Kidney capillary endothelial cell (primary cell): ENCODE results near the gene THAP4.

Experiments used
- DNase-seq: peaks from one replicate; pipeline ENCODE4 v3.0.0-alpha.2; 2018; ENCODE audit warnings: low spot score

The THAP4 gene, protein sequence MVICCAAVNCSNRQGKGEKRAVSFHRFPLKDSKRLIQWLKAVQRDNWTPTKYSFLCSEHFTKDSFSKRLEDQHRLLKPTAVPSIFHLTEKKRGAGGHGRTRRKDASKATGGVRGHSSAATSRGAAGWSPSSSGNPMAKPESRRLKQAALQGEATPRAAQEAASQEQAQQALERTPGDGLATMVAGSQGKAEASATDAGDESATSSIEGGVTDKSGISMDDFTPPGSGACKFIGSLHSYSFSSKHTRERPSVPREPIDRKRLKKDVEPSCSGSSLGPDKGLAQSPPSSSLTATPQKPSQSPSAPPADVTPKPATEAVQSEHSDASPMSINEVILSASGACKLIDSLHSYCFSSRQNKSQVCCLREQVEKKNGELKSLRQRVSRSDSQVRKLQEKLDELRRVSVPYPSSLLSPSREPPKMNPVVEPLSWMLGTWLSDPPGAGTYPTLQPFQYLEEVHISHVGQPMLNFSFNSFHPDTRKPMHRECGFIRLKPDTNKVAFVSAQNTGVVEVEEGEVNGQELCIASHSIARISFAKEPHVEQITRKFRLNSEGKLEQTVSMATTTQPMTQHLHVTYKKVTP

DNA sequence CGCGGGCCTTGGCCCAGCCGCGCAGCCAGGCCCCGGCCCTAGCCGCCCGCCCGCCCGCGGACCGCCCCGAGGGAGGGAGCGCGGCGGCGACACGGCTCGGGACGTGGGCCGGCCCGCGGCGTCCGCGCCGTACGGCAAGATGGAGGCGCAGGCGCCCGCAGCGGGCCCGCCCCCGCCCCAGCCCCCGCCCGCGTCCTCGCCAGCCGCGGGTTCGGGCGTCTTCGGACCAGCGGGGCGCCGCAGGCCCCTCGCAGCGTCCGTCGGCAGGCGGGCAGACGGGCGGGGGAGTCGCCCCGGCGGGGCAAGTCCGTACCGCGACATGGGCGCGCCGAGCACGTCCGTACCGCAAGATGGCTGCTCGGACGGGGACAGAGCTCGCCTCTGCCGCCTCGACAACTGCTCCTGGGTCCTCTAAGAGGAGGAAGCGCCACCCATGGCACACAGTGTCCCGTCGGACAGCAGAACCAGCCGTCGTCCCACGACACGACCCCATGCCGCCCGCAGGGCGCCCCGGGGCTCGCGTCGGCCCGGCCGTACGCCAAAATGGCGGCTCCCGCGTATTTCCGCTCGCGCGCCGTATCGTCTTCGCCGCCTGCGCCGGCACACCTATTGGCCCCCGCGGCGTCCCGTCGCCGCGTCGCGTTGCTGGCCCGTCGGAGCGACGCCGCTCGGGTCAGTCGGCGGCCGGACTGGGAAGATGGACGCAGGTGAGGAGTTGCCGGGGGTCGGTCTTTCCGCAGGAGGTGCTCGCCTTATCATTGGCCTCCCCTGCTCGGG is at the start of gene THAP4, which contains the start of gene ATG4B:
Gene THAP4 (minus strand): TSS at position 141 of the 777 bp plus-strand sequence. CDS start 141 bp downstream, outside the sequence.
Gene ATG4B (plus strand): TSS at position 676 of the 777 bp plus-strand sequence. CDS start 22 bp downstream, at position 698.
- DNase-seq, result peak; percentile 70

DNA sequence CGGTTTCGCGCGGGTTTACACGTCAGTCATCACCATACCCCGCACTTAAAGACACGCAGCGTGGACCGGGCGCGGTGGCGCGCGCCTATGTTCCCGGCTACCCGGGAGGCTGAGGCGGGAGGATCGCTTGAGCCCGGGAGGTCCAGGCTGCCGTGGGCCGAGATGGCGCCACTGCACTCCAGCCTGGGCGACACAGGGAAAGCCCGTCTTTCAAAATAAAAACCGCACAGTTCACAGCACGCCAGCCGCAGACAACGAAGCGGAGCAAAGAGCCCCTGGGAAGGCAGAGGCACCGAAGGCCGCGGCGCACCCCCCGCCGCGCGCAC is 49.3 kb upstream of the THAP4 start:
- DNase-seq, result no peak

DNA sequence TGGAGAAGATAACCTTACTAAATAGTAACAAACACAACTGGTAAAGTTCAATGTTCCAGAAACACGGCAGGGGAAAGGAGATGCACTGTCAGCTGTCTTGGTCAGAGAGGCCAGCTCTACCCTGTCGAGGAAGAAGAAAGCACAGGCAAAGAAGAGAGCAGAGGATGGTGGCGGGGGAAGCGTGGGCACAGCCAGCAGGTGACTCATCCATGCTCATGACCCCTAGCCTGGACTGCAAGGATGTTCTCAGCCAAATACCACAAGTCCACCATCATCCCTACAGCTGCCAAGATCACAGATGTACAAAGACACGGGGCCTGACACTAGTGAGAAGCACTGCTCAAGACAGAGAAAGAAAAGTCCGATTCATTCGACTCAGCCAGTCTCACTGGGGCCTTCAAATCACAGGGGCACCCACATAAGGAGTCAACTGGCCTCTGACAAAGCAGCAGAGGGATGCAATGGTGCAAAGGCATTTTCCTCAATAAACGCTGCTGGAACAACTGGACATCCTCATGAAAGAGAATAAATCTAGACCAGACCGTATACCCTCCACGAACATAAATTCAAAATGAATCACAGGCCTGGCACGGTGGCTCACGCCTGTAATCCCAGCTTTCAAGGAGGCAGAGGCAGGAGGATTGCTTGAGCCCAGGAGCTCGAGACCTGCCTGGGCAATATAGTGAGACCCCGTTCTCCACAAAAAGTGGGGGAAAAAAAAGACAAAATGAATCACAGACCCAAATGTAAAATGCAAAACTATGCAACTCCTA is 44.1 kb upstream of the THAP4 start:
- DNase-seq, result no peak

DNA sequence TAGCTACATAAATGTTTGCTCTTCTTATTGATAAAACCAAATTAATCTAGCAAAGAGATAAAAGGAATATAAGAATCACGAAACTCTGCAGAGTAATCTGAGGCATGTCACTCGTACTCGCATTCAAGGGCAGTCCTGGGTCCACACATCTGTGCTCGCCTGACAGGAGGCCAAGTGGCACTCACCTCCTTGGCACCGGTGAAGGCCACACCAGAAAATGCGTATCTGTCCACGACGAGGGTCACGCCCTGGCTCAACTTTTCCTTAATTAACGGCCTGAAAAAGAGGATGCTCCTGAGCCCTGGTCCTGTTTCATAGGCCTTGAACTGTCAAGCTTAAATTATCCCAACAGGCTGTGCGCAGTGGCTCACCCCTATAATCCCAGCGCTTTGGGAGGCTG is 43.1 kb upstream of the THAP4 start:
- DNase-seq, result no peak

DNA sequence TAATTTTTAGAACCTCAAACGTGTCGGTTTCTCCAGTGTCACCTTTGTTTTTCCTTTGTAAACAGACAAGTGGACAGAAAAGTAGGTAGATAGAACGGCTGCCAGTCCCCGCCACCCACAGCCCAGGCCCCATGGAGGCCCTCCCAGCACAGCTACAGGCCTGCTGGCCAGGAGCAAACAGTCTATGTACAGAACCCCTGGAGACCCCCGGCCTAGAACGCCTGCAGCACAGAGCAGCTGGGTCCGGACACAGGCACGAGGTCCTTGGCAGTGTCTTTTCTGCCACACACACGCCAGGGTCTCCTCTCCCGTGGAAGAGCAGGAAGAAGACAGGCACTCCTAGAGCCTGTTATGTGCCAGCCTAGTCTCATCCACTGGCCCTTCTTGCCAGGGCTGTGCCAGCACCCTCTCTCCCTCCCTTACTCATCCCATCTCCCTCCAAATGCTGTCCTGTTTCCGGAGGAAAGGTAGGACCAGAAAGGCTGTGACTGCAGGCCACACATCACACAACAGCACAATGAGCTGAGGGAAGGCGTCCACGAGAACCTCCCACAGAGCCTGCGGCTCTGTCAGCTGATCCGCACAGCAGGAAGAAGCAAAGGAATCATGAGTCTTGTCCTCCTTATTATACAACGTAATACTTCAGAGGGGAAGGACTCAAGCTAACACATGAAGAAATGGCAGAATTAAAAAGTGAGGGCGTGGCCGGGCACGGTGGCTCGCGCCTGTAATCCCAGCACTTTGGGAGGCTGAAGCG is 42.0 kb upstream of the THAP4 start:
- no peak for DNase-seq

DNA sequence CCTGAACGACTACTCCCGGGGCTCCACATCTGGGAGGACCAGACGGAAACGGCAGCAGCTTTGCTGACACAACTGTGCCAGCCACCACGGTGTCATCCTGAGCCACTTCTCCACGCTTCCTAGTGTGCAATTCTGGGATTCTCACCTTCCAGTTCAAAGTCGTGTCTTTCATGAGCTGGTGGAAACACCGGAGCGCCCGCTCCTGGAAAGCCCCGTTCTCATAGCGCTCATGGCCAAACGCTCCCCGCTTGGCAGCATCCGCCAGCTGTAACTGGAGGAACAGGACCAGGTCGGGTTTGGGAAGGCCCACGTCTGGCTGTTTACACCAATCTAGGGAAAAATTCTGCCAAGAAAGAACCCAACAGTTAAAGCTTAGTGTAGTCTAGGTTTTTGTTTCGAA is 41.3 kb upstream of the THAP4 start:
- DNase-seq, result no peak

DNA sequence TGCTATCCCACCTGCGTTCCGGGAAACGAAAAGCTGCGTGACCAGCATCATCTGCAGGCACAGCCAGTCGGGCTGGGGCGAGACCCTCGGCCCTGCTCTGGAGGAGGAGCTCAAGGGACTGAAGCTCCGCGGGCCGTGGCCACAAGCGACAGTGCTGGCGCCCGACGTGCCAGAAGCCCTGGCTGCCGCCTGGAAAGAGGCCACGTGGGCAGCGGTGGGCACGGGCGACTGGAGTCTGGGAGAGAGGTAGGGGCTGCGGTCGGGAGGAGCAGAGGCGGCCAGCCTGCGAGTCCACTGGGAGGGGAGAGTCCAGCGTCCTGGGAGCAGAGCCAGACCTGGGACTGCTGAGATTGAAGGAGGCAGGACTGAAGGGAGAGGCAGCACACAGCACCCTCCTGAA is 40.4 kb upstream of the THAP4 start:
- DNase-seq, result no peak

DNA sequence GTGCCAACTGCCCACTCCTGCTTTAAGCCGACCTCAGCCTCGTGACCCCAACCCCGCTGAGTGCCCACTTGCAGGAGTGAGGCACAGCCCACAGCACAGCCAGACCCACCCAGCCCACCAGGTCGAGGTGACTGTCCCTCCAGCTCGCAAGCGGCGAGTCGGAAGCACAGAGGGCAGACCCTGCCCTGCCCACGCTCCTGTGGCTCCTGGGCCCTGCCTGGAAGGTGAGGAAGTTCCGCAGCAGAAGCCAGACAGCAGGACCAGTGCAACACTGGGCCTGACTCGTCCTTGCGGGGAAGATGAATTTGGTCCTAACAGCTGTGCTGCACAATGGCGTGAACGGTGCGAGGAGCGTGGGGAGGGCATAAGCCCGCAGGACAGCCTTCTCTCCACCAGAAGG is 39.7 kb upstream of the THAP4 start:
- no peak for DNase-seq

DNA sequence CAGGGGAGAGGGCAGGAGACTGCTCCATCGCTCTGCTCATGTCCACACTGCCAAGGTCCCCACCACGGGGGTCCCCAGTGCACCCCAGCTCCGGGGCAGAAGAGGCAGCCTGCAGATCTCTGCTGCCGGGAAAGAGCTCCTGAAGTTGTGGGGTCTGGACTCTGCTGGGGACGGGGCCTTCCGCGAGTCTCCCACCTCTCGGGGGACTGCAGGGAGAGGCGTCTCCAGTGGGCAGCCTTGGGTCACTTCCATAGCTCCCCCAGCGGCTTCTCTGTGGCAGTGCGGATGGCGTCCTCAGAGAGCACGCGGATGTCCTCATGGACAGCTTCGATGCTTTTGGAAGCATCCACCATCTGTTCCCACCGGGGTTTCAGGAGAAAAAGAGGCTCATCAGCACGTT is 38.9 kb upstream of the THAP4 start:
- no peak for DNase-seq

DNA sequence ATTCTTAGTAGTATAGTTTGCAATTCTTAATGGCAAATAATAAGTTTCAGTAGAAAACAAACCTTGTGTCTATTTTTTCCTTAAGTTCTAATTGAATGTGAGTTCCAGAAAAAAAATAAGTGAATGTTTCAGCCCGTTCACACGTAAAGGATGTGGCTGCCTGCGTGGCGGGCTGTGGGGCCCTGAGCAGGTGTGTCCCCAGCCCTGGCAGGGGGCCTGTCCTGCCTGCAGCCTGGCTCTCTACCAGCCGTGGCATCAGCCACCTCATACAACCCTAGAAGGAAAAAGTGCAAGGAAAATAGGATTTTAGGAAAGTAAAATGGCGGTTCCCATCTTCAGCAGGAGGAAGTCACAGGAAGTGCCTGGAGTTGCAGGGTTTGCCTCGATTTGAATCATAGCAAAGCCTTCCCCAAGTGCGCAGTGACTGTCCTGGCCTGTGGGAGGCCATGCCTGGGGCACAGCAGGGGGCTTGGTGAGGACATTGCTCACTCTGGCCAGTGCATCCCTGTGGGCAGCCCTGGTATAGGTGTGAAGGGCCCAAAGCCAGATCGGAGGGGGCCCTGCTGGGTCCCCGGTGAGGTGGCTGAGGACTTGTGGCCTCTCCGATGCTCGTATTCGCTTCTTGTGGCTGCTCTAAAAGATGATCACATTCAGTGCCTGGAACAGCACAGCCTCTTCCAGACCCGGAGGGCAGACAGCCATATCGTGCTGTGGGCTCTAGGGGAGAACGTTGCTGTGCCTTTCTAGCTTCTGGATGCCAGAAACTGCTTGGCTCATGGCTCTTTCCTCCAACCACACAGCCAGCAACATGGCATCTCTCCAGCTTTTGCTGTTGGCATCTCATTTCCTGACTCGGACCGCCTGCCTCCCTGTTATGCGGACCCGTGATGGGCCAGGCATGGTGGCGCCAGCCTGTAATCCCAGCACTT is 37.1 kb upstream of the THAP4 start:
- DNase-seq, result no peak

DNA sequence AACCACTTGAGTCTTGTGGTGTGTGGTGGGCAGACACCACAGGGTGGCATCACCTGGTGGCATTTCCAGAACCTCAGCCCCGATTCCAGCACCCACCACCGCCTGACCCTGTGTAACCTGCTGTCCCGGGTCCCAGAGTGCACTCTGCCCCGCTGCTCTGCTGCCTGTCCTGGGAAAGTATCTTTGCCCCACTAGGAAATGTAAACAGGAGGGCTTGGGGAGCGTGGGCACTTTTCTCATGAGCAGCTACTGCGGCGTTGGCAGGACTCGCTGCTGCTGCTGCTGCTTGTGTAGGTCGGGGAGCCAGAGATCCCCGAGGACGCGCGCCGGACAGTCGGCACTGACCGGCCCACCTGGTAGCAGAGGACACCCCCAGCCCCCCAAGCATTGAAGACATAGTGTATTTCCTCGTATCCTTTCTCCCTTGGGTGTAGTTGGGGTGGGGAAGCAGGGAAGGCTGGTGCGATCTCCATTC is 36.3 kb upstream of the THAP4 start:
- DNase-seq, result no peak

DNA sequence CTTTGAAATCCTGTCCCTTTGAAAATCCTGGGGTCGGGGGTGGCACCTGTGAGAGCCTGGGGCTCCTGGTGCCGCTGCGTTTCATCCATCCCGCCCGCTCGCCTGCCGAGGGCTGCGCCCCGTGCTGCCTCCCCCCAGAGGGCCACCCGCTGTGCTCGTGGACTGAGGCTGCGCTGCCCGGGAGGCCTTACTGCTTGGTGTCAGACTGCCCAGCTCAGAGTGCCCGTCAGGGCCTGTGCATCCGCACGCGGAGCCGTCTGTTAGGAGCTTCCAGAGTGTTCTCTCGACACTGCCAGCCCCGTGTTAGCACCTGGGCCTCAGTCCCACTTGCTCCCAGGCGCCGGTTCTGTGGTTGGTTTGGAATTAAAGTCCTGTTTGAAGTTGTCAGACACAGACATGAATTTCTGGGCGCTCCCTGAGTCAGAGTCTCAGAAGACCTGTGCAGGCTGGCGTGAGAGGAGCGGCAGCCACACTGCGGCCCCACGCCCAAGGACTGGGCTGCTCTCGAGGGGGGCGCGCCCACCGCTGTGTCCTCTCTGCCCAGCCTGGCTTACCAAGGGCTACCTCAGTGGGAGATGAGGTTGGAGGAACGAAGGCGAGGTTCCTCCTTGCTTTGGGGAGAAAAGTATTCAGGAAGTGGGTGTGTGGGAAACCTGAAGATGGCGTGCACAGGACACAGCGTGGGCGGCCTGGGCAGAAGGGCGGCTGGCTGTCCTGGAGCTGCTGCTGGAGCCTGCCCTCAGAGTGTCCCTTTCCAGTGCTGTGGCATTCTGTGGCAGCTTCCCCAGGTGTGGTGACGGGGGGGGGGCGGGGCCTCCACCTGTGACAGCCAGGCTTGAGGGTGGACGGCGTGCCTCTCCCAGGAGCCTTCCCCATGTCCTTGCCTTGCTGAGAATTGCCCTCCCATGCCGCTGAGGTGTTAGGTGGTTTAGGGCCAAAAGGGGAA is 35.6 kb upstream of the THAP4 start:
- no peak for DNase-seq

DNA sequence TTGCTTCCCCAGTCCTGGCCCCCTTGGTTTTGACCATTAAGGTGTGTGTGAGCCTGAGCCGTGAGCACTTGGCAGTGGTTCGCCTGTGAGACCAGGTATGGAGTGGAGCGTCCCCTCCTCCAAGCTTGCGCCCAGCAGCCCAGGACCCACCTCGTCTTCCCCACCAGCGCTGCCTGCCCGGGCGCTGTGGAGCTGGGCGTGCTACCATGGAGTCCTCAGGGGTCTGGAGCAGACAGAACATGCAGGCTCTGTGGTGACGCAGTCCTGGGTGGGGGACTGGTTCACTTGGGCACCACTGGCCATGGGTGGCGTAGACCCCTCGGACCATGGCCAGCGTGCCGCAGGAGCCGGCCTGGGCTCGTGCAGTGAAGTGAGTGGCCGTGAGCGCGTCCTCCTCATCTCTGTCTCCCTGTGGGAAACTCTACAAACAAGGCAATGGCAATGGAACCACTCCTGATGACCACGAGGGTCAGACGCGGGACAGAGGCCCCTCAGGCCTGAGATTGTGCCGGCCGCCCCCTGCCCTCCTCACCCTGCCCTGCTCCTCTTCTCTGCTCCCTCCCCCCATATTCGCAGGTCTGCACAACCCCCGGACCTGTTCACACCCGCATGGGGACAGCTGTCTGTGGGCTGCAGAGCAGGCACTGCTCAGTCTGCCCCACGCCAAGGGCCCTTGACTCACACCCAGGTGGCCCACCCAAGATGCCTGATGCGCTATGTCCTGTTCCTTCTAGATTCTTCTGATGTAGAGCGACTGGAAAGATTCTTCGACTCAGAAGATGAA is 34.7 kb upstream of the THAP4 start:
- DNase-seq, result no peak

DNA sequence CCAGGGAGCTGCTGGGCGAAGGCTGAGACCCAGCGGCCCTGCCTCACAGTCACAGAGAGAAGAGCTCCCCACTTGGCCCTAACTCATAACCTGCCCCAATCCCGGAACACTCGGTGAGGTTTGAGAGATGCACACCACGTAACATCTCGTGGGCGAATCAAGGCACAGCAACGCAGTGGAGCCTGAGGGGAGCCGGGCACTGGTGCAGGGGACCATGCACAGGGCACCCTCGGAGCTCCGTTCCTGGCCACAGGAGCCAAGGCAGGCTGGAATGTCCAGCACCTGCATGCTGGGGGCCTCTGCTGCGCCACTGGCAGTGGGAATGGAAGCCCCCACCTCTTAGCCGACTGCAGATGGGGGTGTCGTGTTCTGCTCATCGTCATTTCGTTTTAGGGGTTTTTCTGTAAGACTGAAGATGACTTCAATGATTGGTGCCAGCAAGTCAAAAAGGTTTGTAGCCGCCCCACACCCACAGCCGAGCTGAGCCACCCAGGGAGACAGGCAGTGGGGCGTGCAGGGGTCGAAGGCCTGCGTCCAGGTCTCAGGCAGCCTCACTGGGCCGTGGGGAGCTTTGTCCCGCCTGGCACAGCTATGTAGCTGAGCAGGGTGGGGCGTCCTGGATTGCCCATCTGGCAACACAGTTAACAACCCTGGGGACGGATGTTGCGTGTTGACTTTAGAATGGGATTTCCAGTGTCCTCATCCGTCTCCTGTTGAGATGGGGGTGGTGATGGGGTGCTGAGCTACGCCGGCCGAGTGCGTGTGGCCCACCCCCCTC is 33.6 kb upstream of the THAP4 start:
- no peak for DNase-seq

DNA sequence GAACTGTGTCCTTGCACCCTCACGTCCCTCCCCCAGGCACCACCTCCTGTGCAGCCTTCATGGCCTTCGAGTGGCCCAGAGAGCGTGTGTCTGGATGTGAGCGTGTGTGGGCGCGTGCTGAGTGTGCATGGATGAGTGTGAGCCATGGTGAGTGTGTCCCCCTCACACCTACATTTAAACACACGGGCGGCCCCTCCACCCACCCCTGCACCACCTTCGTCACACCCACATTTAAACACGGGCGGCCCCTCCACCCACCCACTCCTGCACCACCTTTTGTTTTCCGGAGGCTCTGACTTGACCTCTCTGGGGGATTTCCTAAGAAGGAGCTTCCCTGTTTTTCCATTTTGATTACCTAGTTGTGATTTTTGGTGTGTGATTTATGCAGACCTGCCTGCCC is 31.9 kb upstream of the THAP4 start:
- DNase-seq, result no peak

DNA sequence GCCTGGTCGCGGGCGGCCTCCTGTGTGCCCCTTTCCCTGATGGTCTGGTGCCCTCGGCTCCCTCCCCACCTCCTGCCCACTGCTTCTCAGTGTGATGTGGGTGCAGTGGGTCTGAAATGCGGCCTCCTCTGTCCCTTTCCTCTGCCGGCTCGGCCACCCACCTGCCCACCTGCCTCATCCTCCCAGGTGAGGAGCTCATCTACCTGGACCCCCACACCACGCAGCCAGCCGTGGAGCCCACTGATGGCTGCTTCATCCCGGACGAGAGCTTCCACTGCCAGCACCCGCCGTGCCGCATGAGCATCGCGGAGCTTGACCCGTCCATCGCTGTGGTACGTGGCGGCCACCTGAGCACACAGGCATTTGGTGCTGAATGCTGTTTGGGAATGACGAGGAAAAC is 31.4 kb upstream of the THAP4 start:
- no peak for DNase-seq

DNA sequence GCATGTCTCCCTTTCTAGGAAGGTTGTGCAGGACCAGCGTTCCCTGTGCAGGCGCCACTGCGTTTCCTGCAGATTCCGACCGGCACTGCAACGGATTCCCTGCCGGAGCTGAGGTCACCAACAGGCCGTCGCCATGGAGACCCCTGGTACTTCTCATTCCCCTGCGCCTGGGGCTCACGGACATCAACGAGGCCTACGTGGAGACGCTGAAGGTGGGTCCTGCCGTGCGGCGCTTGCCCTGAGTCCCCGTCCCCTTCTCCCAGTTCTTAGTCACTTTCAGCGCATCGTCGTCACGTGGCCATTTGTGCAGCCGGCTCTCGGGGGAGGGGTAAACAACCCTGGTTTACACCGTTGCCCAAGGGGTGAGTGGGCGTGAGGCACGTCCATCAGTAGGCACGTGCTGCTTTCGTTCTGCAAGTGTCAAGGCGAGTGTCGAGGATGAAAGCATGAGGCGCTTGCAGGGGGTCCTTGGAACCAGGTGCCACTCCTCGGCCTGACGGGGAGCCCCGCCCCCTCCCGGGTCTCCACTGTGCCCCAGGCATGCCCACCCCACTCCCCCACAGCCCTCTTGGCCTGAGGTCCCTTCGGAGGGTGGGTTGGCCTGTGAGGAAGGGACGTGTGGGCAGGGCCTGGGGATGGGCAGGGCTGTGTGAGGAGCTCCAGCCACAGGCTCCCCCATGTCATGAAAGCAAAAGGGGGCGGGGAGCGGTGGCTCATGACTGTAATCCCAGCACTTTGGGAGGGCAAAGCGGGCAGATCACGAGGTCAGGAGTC is 29.9 kb upstream of the THAP4 start:
- peak; percentile 89 for DNase-seq
